ENCODE data around the gene NFATC2.

The NFATC2 gene

DNA sequence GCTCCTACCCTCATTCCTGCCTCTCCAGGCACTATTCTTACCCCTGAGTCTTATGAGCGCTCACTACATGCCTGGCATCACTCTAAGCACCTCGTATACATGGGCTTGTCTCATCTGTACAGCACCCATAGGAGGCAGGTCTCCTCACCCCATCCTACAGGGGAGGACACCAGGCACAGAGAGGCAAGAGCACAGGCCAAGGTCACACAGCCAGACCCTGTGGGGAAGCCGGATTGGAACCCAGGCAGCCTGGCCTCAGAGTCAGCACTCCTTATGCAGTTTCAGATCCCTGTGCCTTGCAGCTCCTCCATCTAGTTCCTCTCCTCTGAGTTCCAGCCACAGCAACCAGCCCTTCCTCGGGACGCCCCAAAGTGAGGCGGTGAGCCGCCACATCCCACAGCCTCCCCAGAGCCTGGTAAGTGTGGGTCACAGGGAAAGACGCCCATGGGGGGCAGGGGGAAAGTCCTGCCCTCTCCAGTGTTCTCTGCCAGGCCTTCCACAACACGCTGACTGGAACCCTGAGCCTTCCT lies 103.3 kb downstream of the NFATC2 start:
- DNase-seq (ENCODE audit: low read depth, low spot score) = no peak
- no peak overlapping the region for H3K27ac ChIP-seq

GRCh38 chr20:51438136-51438535 lies 104.4 kb downstream of the NFATC2 start:
- DNase-seq (ENCODE audit: low read depth, low spot score) = no peak
- no peak overlapping the region for H3K27ac ChIP-seq

GRCh38 chr20:51437182-51437924 lies 105.2 kb downstream of the NFATC2 start:
- no peak overlapping the region for H3K27ac ChIP-seq
- DNase-seq (ENCODE audit: low read depth, low spot score) = no peak

- DNase-seq (ENCODE audit: low read depth, low spot score) = peak; percentile 46
- H3K27ac ChIP-seq = peak overlapping the region; percentile 20
Measured at GRCh38 chr20:51434580-51435247, 107.8 kb downstream of the NFATC2 start.

GRCh38 chr20:51434026-51434425 lies 108.5 kb downstream of the NFATC2 start:
- DNase-seq (ENCODE audit: low read depth, low spot score) = no peak
- no peak overlapping the region for H3K27ac ChIP-seq

DNA sequence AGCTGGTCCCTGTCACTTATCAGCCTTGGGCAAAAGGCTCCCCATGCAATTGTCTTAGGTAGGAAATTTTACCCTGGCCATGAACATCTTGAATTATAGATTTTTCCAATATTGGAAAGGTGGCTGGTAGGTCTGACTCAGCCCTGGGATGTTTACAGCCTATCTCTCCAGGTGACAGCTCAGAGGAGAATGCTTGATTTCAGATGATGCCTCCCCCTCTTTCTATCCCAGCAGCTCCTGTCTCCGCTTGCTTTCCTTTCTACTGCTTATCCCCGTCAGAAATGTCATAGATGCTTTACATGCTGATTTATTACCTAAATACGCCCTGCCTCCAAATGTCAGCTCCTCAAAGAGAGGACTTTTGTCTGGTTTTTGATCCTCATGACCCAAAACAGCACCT lies 109.6 kb downstream of the NFATC2 start:
- no peak overlapping the region for H3K27ac ChIP-seq
- DNase-seq (ENCODE audit: low read depth, low spot score) = no peak

- H3K27ac ChIP-seq = no peak overlapping the region
- DNase-seq (ENCODE audit: low read depth, low spot score) = no peak
Measured at GRCh38 chr20:51432251-51432784, 110.2 kb downstream of the NFATC2 start.

DNA sequence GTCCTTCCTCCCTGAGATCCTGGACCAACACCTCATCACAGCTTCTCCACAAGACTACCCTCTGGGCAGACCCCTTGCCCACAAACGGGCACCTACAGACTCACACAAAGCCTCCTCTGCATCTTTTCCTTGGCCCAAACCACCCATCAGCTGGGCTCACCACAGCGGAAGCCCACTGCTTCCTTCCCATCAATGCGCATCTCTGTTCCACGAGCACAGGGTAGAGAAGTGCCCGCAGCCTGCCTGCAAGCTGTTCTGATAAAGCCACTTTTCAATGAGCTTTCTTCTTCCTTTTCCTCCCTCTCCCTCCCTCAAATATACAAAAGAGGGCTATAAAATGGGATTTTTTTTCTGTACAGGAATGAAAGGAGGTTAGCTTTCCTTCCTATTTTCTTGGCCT lies 111.2 kb downstream of the NFATC2 start:
- no peak overlapping the region for H3K27ac ChIP-seq
- DNase-seq (ENCODE audit: low read depth, low spot score) = no peak

DNA sequence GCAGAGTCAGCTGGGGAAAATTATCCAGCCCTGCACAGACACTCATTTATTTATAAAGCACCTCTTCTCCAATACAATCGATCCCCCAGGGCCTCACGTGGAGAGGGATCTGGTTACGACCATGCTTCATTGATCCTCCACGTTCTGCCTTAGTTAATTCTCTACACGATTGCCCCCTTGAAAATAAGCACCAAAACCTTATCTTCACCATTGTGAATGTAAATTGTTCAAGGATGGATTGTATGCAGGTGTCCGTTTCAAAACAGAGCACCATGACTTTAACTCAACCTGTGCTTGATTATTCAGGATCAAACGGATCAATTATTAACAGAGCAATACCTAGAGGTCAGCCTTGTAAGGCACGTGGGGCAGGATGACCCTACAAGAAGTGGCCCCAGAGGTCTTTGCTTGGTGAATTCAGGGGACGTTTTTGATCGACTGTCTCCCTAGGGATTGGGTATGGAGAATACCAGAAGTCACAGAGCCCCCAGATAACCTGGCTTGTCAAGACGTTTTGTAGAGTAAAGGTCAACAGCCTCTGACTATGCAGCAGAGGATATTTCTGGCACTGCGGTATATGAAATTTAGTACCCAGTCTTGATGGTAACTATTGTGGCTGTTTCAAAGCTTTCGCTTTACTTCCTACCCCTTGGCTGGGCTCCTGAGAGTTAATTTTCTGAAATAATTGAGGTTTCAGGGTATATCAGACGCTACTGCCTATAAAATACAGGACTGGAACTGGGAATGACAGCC lies 112.1 kb downstream of the NFATC2 start:
- no peak overlapping the region for H3K27ac ChIP-seq
- no peak for DNase-seq (ENCODE audit: low read depth, low spot score)

DNA sequence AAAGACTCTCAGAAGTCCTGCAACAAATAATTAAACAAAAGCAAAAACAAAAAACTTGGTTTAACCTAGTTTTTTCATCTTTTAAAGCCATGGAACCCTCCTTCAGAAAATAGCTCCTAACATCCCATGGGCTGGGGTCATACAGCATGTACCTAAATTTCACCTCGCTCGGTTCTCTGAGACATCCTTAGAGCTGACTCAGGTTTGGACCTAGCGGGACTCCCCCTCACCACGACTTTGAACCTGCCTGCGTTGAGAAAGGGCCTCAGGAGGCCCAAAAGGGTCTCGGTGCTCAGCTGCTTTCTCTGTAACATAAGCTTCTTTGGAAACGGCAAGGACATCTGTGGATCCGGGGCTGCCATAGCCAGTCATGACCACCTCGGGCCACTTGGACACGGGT lies 112.8 kb downstream of the NFATC2 start:
- no peak for DNase-seq (ENCODE audit: low read depth, low spot score)
- H3K27ac ChIP-seq = no peak overlapping the region

- no peak overlapping the region for H3K27ac ChIP-seq
- DNase-seq (ENCODE audit: low read depth, low spot score) = no peak
Measured at GRCh38 chr20:51429144-51429482, 113.4 kb downstream of the NFATC2 start.

GRCh38 chr20:51428401-51429143 lies 113.9 kb downstream of the NFATC2 start:
- DNase-seq (ENCODE audit: low read depth, low spot score) = no peak
- H3K27ac ChIP-seq = no peak overlapping the region

- DNase-seq (ENCODE audit: low read depth, low spot score) = no peak
- H3K27ac ChIP-seq = no peak overlapping the region
Measured at GRCh38 chr20:51427651-51428291, 114.7 kb downstream of the NFATC2 start.

- H3K27ac ChIP-seq = no peak overlapping the region
- DNase-seq (ENCODE audit: low read depth, low spot score) = no peak
Measured at GRCh38 chr20:51426718-51427650, 115.5 kb downstream of the NFATC2 start.

DNA sequence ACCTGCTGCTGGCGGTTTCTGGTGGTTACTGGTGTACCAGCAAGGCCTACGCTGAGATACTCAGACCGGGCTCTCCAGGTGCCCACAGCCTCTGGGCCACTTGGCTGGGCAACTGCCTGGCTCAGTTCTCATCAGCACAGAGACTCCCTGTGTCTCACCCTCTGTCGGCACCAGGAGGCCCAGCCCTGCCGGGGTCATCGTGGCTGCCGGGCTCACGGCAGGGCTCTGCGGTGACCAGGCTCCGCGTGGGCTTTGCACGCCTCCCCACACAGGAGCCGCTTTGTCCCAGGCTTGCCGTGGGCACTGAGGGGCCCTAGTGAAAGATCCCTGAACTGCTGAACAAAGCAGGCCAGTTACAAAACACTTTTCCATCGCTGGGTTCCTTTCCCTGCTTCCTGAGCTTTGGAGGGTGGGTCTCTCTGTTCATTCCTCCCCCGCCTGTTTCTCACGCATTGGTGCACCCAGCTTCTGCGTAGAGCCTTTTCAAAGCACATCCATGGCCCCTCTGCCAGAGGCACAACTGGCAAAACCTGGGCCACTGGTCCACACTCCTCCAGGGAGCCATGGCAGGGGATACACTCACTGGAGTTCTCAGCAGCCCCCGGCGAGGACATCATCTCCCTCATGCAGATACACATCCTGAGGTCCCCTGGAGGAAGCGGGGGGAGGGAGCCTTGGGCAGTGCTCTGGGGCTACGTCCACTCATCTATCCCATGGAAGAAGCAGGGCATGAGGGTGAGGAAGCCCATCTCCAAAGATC lies 117.0 kb downstream of the NFATC2 start:
- DNase-seq (ENCODE audit: low read depth, low spot score) = no peak
- H3K27ac ChIP-seq = no peak overlapping the region

DNA sequence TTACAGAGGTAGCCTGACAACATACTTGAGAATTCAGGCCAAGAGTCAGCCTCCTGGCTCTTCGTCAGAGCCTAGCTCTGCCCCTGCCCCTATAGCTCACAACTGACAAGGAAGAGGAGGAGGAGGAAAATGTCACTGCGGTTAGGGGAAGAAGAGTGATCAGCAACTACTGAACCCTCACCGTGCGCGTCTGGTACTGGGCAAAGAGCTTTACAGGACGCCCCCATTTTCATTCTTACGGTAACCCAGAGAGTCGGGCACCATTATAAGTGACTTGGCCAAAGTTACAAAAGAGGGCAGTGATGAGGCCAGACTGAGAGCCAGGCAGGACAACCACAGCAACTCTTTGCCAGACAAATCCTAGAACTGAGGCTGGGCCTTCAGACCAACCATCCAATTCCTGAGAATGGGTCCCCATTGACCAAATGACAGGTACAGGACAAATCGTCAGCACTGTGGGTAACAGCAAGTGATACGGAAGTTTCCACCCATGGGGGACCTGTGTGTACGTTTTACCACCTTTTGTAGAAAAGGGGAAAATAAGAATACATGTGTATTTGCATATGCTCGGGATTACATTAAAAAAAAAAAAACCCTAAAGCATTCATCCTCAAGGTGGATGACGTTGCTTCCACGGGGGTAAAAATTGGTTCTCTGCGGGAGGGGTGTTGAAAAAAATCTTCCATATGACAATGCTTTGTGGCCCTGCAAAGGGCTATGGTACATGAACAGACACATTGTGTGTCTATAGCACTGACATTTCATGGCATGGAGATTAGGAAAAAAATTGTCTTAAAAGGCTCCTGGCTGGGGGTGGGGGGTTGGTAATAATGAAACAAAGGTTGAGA lies 118.0 kb downstream of the NFATC2 start:
- no peak for DNase-seq (ENCODE audit: low read depth, low spot score)
- no peak overlapping the region for H3K27ac ChIP-seq

DNA sequence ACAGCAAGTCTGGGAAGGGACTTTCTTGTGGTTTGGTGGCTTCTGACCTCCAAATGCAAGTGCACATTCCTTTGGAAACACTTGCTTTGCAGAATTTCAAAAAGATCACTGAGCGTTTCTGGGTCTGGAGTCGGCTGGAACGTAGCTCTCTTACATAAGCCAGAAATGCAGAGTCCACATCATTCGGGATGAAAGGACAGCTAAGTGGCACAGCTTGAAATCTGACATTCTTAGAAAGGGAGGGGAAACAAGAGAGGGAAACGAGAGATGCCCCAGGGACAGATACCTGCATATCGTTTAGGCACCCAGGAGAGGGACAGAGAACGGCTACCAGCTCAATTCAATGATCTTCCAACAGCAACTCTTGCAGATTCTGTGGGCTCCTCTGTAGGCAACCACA lies 118.7 kb downstream of the NFATC2 start:
- H3K27ac ChIP-seq = no peak overlapping the region
- no peak for DNase-seq (ENCODE audit: low read depth, low spot score)

Data from epithelial cell of prostate (primary cell).